GM12892 (cell line): ENCODE measurements around the gene DLG2.

Source experiments
- POLR2A ChIP-seq: IDR thresholded peaks from 2 replicates; pipeline ENCODE4 v1.6.1; 2011; ENCODE audit warnings: low read depth, low read length, control low read depth
- POLR2AphosphoS5 ChIP-seq: IDR thresholded peaks from 2 replicates; pipeline ENCODE4 v1.6.1; 2011; ENCODE audit warnings: low read depth, low read length, control low read depth

DNA sequence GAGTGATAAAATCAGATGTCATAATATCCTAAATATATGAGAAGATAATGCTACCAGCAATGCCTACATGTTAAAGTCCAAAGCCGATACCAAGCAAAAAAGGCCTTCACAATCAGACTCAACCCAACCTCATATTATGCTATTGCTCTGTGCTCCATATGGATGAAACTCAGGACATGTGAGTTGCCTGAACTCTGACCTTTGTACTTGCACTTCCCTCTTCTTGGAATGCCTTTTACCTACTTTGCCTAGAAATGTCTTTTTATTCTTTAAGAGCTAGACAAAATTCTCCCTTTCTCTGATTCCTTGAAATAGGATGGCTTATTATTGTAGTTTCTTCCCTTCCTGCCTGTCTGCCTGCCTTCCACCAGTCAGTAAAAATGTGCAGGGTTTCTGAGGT, 1386.3 kb downstream of the DLG2 start:
- no peak for TF ChIP-seq POLR2A
- TF ChIP-seq POLR2AphosphoS5, result no peak
